Caki2 (cell line): ENCODE data around the gene HYAL1. TPM values are rescaled to one million over a fixed set of nuclear protein-coding genes. Genes with fewer than 3 reads are reported as not detected.
A peak's percentile ranks its signal among the peaks of the same experiment; 100 is the strongest.

ENCODE experiments used
- DNase-seq: peaks from one replicate; pipeline ENCODE4 v3.0.0-alpha.2; 2015; ENCODE audit warnings: low read depth
- in situ Hi-C: cut with HindIII; loops from 2 replicates; pipeline ENCODE4 v1.10.0; 2016; ENCODE audit warnings: low sequenced_read_pairs, low pct_unique_long_range_greater_than_20kb, mixed read lengths
- total RNA-seq: library from RNA; depleted of rRNA; stranded (reverse); fragments of >200 nt; shearing (Covaris generic); gene quantifications from 2 replicates; pipeline ENCODE4 v1.2.3, GENCODE V29; 2014; ENCODE audit warnings: low replicate concordance

The HYAL1 gene
- total RNA-seq, 1 experiment from 2014 or later = not detected

DNA sequence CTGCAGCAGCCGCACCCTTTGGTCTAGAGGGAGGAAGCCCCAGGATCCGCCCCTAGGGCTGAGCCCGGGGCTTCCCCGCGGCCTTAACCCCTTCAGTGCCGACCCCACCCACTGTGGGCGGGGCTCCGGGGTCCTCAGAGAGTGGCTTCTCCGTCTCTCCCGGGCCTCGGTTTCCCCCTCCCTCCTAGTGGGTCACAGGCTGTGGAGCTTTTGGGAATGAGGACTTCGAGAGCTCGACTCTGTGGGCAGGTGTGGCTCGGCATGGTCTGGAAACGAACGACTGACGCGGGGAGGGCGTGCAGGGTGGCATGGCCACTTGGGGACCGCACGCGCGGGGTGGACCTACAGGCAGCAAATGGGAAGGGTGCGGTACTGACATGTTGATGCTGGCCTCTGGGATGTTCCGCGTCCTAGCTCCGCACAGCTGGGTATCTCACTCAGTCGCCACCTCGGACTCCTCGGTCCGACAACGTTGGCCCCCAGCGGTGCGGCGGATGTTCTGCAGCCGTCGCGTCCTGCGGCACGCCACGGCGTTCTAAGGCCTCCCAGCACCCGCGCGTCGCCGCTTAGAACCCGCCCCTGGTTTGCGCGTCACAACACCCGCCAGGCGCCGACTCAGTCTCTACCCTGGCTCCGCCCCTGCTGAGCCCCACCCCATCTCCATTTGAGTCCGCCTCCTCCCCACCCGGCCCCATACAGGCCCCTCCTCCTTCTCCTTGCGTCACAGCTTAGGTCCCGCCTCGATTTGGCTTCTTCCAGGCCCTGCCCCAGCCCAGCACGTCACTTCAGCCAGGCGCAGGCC is 4.3 kb downstream of the HYAL1 start, which contains the start of the genes HYAL3 and NAA80:
TSS of gene HYAL3 (minus strand) at position 570 of the 802 bp plus-strand sequence. CDS start 3,803 bp downstream, outside the sequence.
TSS of gene NAA80 (minus strand) at position 570 of the 802 bp plus-strand sequence. CDS start 1,942 bp downstream, outside the sequence.
- DNase-seq = peak; percentile 94
- in situ Hi-C loops = no loop called here

DNA sequence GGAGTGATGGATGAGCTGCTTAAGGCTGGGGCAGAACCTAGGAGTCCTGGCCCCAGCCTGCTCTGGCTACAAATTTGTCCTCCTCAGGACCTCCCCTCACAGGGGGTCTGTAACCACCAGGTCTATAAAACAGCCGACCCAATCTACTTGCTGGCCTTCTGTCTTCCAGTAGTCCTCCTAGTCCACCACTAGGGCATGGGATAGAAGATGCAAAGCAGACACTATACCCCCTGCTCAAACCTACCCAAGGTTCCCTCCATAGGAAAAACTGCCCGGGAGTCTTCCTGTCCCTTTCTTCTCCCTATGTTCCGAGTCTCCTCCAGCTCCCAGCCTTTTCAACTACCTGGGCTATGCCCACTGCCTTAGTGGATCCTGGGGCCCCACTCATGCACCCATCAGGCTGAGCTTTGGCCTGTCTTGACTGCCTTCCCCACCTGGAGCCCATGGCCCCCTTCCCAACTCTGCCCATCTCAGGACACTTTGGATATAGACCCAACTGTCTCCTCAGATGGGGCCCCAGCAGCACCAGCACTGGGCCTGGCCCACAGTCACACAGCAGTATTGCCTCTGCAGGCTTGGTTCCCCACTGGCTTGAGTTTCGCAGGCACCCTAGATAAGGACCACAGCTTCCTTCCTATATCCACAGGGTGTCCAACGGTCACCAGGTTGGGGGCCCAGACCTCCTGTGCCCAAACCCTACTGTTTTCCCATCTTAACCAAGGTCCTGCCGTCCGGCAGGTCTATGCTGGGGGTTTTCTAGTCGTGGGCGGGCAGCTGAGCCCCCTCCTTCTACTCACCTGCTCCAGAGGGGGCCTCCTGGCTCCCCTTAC is 5.3 kb downstream of the HYAL1 start:
- in situ Hi-C loops = no loop called here
- no peak for DNase-seq

DNA sequence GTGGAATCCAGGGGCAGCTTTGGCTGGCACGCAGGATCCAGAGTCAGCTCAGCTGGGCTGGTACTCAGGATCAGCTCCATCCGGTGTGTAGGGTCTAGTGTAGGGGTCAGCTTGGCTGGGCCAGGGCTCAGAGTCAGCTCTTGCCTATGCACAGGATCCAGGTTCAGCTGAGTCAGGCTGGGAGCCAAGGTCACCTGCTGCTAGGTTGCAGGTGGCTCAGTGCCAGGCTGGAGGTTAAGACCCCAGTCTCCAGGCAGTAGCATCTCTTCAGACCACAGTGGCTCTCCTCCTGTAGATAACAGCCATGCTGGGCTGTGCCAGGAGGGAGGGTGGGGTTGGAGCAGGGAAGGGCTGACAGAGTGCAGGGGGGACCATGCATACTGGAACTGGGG is 6.0 kb downstream of the HYAL1 start:
- DNase-seq = no peak
- in situ Hi-C loops = no loop called here

DNA sequence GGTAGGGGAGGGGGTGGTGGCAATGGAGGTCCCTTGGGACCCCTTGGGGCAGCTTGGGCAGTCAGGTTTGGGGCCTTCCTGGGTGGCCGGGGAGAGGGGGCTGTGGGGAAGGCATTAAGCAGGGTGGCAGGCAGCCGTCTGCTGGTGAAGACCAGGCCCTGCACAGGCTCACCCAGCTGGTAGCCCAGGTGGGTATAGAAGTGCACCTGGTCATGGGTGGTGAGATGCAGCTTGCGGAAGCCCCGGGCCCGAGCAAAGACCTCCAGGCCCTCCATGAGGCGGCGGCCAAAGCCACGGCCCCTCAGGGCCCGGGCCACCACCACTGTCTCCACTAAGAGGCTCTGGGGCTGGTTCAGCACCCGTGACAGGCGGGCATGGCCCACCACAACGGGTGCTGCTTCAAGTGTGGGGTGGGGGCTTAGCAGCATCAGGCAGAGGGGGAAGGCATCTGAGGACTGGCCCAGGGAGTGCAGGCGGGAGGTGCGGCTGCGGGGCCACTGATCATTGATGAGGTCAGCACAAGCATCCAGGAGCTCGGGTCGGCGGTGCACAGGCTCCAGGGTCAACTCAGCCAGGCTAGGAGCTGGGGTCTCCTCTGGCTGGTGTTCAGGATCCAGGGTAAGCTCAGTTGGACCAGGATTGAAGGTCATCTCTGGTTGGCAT is 6.5 kb downstream of the HYAL1 start:
- in situ Hi-C loops = no loop called here
- no peak for DNase-seq

DNA sequence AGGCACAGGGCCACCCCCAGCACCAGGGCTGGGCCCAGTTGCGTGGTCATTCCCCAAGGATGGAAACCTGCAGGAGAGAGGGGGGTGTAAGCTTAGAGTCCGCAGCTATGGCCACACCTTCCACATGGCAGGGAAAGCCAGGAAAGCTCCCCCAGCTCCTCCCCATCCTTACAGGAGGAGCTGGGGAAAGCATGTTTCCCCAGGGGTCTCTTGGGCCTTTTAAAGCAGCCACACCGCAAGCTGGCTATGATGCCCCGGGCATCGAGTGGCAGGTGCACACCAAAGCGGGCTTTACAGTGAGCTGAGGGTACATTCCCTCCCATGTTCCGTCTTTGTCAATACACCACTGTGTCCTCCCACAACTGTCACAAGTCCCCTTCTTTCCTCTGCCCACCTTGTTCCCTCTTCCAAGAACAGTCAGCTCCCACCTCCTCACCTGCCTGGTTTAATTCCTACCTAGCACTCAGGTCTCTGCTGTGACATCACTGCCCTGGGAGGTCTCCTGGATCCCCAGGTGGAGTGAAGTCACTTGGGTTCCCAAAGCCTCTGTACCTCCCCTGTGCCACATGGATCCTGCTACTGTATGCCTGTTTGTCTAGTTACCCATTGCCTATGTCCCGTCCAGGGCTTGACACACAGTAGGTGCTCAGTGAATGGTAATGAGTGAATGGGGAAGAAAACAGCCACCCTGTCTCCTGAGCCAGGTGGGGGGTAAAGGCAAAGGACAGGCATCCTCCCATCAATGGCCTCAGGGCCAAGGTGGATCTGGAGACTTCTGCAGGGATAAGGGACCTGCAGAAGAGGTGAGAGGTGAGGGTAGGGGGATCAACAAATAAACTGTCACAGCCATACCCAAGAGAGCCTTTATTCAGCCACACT is 7.6 kb downstream of the HYAL1 start:
- in situ Hi-C loops = no loop called here
- DNase-seq = no peak

DNA sequence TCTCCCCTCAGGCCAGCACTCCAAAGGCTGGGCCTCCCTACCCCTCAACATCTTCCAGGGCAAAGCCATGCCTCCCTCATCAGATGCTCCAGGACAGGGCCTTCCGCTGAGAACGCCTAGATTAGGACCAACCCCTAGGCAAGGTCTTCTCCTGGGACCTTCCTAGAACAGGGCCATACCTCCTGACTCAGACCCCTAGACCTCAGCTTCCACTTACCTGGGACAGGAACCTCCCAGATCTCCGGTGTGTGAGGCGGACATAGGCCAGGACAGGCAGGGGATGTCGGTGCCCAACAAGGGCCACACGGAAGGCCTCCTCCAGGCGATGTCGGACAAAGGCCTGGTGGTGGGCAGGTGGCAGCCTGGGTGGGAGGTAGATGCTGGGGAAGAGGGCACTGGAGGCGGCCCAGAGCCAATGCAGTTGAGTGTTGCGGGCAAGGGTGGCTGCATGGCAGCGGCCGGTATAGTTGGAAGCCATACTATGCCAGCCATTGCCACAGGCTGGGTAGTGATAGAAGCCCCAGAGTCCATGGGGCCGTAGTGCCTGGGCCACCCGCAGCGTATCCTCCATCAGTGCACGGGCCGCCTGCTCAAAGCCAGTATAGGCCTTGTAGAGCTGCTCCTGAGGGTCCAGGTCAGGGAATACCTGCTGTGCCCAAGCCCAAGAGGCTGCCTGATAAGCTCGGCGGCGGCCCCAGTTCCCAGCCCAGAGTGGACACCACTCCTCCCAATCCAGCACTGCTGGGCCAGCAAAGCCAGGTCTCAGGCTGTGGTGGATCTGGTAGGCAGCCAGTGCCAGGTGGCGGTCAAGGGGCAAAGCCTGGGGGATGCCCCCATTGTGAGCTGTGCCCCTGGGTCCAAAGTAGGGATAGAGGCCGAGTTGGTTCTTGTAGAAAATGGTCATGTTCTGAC is 8.6 kb downstream of the HYAL1 start:
- in situ Hi-C loops = no loop called here
- no peak for DNase-seq

DNA sequence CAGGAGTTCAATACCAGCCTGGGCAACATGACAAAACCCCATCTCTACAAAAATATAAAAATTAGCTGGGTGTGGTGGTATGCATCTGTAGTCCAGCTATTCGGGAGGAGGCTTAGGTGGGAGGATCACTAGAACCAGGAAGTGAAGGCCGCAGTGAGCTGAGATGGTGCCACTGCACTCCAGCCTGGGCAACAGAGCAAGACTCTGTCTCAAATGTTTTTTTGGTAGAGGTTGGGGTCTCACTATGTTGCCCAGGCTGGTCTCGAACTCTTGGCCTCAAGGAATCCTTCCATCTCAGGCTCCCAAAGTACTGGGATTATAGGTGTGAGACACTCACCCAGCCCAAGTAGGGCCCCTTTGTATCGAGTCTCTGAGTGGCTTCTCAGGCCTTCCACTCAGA is 9.3 kb downstream of the HYAL1 start:
- no peak for DNase-seq
- in situ Hi-C loops = no loop called here

DNA sequence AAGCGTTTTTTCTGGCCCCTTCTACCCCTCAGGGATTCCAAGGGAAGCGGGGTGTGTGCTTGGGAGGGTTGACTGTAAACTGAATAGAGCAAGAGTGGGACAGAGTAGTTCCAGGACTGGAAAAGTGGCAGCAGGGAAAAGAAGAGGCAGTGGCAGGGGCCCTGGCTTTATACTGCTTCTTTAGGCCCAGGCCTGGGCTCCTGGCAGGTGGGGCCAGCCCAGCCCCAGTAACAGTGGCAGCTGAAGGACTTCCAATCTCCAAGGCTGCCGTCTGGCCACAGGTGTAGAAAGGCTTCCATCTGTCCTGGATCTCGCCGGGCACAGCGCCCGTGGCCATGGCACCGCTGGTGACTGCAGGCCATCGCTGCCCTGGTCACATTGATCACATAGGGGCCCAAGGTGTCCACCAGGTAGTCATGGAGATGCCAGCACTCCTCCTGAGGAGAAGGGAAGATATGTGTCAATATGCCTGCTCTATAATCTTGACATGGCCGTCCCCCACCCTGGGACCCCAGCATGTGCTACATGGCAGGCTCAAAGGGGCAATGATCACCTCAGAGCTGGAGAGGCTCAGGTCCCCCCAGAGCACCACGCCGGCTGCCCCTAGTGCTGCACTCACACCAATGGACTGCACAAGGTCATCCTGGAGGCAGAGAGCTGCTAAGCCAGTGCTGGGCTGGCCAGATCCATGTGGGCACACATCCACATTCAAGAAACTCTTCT is 10.1 kb downstream of the HYAL1 start:
- no peak for DNase-seq
- in situ Hi-C loops = no loop called here

DNA sequence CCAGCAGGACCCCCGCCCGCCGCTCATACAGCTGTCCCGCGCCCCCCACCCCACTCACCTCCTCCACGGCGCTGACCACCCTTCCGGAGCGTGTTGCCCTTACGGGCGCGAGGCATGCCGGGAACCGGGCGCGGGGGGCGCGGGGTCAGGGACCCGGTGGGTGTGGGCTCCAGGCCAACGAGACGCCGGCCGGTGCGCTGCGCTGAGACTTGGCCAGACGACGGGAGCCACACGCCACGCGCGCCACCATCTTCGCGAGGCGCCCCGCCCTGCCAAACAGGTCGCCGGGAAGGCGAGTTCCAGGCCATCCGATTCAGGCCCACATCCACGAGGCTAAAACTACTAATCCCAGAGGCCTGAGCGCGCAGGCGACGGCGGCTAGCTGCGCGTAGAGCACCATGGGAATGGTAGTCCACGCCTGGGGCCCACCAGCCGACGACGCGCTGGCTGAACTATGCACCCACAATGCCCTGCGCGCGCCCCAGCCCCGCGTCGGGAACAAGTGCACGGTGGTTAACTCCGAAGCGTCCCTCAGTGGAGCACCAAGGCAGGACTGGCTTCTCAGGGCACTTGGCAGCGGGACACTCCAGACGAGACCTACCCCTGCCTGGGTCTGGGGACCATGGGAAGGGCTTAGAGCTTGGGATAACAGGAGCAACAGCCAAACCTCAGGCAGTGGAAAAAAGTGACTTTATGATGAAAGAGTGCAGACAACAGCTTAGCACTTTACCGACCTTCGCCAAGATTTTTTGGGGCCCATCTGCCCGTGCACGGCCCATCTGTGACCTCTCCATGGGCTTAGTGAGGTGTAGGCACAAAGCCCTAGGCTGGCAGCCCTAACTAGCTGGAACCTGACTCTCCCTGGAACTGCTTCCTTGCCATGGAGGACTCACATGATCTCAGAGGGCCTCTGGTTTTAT is 11.0 kb downstream of the HYAL1 start, which contains the start of gene IFRD2:
TSS of gene IFRD2 (minus strand) at position 271 of the 920 bp plus-strand sequence. CDS start at position 116, 155 bp downstream.
- DNase-seq = peak; percentile 89
- in situ Hi-C loops = no loop called here

DNA sequence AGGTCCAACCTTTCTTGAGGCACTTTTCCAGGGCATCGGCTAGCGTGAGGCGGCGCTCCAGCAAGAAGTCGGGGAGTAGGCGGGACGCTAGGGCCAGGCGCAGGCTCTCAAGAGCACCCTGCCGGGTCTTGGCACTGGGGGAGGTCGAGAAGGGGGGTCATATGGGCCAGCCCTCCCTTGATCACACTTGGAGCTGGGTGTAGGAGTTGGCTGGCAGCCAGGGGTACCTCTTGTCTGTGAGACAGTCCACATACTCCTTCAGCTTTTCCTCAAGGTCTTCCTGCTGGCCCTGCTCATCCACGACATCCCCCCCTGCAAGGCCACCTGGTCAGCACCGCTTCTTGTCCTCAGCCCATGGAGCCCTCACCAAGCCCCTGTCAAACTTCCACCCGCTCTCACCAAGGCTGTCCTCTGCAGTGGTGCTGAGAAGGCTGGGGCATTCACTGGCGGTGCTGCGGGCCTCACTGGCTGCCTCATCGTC is 13.2 kb downstream of the HYAL1 start:
- DNase-seq = no peak
- in situ Hi-C loops = no loop called here

DNA sequence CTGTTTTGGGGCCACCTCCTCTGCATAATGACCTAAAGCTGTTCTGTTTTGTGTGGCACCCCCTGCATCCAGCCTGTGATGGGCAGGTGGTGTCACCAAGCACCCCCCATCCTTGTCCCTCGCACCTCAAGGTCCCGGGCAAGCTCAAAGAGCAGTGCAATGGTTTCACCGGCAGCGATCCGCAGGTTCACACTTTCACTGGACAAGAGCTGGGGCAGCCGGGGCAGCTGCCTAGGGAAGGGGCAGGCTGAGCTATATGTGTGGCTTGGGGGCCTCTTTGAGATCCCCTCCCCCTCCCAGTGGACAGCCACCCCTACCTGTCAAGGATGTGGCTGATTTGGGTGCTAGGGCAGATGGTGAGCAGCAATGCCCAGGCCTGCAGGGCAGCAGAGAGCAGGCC is 14.2 kb downstream of the HYAL1 start:
- in situ Hi-C loops = no loop called here

DNA sequence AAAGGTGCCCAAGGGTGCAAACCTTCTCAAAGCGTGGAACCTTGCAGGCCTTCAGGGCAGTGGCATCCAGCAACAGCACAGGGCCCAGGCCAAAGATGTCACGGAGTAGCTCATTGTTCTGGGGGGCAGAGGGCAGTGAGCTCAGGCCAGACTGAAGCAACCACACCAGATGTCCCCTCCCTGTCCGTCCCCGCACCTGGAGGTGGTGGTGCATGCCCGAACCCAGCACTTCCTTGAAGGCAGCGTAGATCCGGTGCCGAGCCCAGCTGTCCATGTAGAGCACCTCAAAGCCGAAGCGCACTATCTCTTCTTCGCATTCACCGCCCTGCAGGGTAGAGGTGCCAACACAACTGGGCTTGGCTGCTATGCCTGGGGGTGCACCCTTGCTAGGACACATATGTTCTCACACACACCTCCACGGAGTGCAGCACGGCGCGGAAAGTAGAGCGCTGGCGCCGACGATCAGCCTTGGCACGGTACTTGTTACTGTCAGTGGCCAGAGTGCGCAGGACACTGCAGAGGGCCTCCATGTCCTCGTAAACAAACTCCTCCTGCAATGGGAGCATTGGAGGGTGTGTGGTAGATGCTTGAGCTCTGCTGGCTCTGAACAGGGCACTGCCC is 14.9 kb downstream of the HYAL1 start:
- DNase-seq = no peak
- in situ Hi-C loops = no loop called here

More for the DNA sequence above, 14.2 kb downstream of the HYAL1 start:
- DNase-seq = no peak

DNA sequence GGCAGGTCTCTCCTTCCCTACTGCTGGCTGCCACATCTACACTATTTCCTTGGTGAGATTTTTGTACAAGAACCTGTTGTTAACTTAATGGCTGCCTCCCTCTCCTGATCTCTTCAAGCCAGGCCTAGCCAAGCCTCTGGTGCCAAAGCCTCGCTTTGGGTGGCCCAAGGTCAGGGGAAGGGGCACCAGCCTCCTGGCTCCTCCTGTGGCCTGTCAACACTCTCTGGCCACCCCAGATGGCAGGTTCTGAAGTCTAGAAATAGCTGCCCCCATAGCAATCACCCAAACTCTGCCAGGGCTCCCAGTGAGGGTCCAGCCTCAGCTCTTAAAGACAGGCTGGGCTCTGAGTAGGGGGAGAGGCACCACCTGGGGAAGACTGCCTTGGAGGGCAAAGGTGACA is 16.1 kb downstream of the HYAL1 start:
- DNase-seq = no peak
- in situ Hi-C loops = no loop called here

DNA sequence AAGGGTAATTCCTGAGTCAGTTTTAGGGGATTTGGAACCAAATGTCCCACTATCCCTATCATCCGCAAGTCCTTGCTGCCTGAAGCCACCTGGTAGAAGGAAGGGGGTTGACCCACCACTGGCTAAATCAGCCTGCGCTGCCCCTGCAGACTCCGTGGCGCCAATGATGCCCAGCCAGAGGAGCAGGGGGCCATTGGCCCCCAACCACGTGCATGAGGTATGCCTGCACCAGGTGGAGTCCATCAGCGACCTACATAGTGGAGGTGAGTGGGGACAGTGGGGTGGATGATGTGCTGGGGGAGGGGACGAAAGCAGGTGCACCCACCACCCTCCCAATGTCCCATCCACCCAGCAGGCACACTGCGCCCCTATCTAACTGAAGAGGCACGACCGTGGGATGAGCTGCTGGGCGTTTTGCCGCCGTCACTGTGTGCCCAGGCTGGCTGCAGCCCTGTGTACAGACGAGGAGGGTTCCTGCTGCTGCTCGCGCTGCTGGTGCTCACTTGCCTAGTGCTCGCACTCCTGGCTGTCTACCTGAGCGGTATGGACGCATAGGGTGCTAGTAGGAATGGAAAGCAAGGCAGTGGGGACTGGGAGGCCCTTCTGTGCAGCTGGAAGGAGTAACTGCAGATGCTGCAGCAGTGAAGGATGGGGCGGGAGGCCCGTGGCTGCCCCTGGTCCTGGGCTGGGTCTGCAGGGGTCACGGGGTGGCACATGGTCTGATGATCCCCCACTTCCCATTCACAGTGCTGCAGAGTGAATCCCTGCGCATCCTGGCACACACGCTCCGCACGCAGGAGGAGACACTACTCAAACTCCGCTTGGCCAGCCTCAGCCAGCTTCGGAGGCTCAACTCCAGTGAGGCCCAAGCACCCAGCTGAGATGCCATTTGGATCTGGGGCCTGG is 16.8 kb downstream of the HYAL1 start:
- DNase-seq = no peak
- in situ Hi-C loops = no loop called here
